Gastroesophageal sphincter (tissue), 4 donors: Measurements from ENCODE around the gene GM2A. TPM values are rescaled to one million over a fixed set of nuclear protein-coding genes. Genes with fewer than 3 reads are reported as not detected.

Experiments
- ATAC-seq: fragments of 150-250 bp; one replicate; pipeline ENCODE4 v1.9.1; 2016; ENCODE audit warnings: mild to moderate bottlenecking, moderate library complexity
- H3K27ac ChIP-seq, 4 donors: fragments of 200-600 bp; sonication (generic) in 3 of 4; 1 replicate in 3 of 4; 2 replicates in 1 of 4; pipeline ENCODE4 v1.5.1; 2016 to 2019
- H3K27me3 ChIP-seq: fragments of 200-600 bp; sonication (generic); one replicate; pipeline ENCODE4 v1.5.1; 2019
- H3K36me3 ChIP-seq, 2 donors: fragments of 200-600 bp; sonication (generic); one replicate each; pipeline ENCODE4 v1.5.1; 2019; ENCODE audit warnings: control low read depth in 1 of 2
- H3K4me1 ChIP-seq, 3 donors: fragments of 200-600 bp; sonication (generic); 1 replicate in 2 of 3; 2 replicates in 1 of 3; pipeline ENCODE4 v1.5.1; 2016 to 2019; ENCODE audit warnings: control low read depth in 2 of 3
- H3K4me3 ChIP-seq, 2 donors: fragments of 200-600 bp; sonication (generic); one replicate each; pipeline ENCODE4 v1.5.1; 2019; ENCODE audit warnings: mild to moderate bottlenecking in 1 of 2, moderate library complexity in 1 of 2
- H3K9me3 ChIP-seq, 3 donors: fragments of 200-600 bp; sonication (generic); one replicate each; pipeline ENCODE4 v1.5.1; 2017 to 2019; ENCODE audit warnings: control low read depth in 2 of 3
- CTCF ChIP-seq, 4 experiments: fragments of 200-600 bp in 2 of 4; fragments of 450-650 bp in 2 of 4; sonication (generic) in 1 of 4; IDR thresholded peaks; one replicate each; pipeline ENCODE4 v1.5.1; 2017 to 2019; ENCODE audit warnings: antibody characterized with exemption in 4 of 4, mild to moderate bottlenecking in 2 of 4, moderate library complexity in 2 of 4
- EP300 ChIP-seq: sonication (generic); formaldehyde crosslinking; IDR thresholded peaks from one replicate; pipeline ENCODE4 v1.6.1; 2017; ENCODE audit warnings: antibody characterized with exemption, mild to moderate bottlenecking
- POLR2A ChIP-seq, 2 donors: fragments of 450-650 bp; IDR thresholded peaks; one replicate each; pipeline ENCODE4 v1.6.1; 2017; ENCODE audit warnings: antibody characterized with exemption in 2 of 2, mild to moderate bottlenecking in 2 of 2, moderate library complexity in 1 of 2
- POLR2AphosphoS5 ChIP-seq: sonication (generic); formaldehyde crosslinking; IDR thresholded peaks from one replicate; pipeline ENCODE4 v1.6.1; 2017; ENCODE audit warnings: antibody characterized with exemption
- WGBS, 2 donors: methylation state at CpG; one replicate each; pipeline ENCODE4 v1.1.5; 2018; ENCODE audit warnings: low coverage in 1 of 2; 5-methylcytosine and 5-hydroxymethylcytosine counted together
- total RNA-seq, 4 donors: library from RNA; depleted of rRNA; stranded (reverse); fragments of >200 nt; gene quantifications; one replicate each; pipeline ENCODE4 v1.1.0, GENCODE V29; 2016

GM2A gene
- total RNA-seq, 4 donors from 2014 or later = 23.3 to 37.2 (median 29.1) TPM

DNA sequence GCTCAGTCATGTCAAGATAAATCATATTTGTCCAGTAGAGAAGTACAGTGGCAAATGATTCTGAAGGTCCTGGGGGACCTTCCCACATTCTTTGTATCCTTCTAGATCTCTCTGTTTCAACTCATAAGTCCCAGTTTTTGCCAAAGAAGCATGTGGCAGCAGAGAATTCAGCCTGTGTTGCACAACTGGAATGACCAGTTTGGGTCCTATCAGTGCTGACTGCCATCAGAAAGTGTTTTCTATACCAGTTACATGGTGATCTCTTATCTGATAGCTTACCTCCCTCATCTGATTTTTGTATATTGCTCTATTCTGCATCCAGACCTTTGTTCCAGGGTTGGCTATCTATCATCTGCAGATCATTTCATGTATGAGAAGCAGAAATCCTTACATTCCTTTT lies 21.7 kb downstream of the GM2A start:
- Histone ChIP-seq H3K4me1 (no peaks in the 10 kb centered on the region), H3K4me3 (no peak overlapping the region), H3K27me3 (no peaks in the 10 kb centered on the region), H3K27ac (no peak overlapping the region), H3K36me3 (peaks cover 0 to 11% of the 10 kb centered on the region in 2 donors), H3K9me3 (no peaks in the 10 kb centered on the region)
- ATAC-seq = no peak
- TF ChIP-seq EP300 (no peak), CTCF (IDR thresholded peaks at IDR 0.05) (no peak), POLR2AphosphoS5 (no peak)

DNA sequence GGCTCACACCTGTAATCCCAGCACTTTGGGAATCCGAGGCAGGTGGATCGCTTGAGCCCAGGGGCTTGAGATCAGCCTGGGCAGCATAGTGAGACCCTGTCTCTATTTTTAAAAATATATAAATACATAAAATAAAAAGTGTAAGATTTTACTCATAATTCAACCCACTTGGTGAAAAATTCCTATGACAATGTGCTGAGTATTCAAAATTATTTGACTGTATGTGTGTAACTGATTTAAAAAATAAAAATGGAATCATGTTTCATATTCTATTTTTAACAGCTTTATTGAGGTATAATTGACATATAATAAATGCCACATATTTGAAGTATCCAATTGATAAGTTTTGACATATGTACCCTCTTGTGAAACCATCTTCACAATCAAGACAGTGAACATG lies 22.8 kb downstream of the GM2A start:
- no peak for TF ChIP-seq POLR2A (IDR thresholded peaks at IDR 0.05)
- Histone ChIP-seq H3K27ac (no peak overlapping the region), H3K4me3 (no peak overlapping the region), H3K9me3 (no peaks in the 10 kb centered on the region), H3K36me3 (no peaks in the 10 kb centered on the region), H3K4me1 (no peaks in the 10 kb centered on the region), H3K27me3 (no peaks in the 10 kb centered on the region)
- ATAC-seq = no peak
- 85 to 97% methylated on average over 2 of the region's 2 CpGs for WGBS, 2 donors

- Histone ChIP-seq H3K27me3 (no peaks in the 10 kb centered on the region), H3K4me3 (no peak overlapping the region), H3K36me3 (no peaks in the 10 kb centered on the region), H3K27ac (no peak overlapping the region), H3K4me1 (no peaks in the 10 kb centered on the region), H3K9me3 (no peaks in the 10 kb centered on the region)
- TF ChIP-seq POLR2AphosphoS5 (no peak), CTCF (IDR thresholded peaks at IDR 0.05) (no peak), EP300 (no peak), POLR2A (IDR thresholded peaks at IDR 0.05) (no peak)
- no peak for ATAC-seq
- 71 to 85% methylated on average over 4 to 5 of the region's 5 CpGs for WGBS, 2 donors
These were observed 25.9 kb downstream of the GM2A start for GRCh38 chr5:151278845-151279244.

DNA sequence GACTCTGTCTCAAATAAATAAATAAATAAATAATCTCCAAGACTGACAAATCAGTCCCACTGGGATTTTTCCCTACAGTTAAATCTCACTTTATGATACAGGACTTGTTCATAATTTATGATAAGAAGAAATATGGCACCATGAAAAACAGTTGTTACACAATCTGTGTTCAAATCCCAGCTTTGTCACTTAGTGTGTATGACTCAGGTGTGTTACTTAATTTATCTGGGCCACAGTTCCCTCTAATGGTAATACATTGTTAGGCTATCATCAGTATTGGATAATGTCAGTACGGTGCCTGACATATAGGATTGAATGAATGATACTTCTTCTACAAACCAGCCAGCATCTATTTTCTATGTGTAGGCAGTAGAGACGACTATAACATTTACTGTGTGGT lies 27.5 kb downstream of the GM2A start:
- Histone ChIP-seq H3K27me3 (no peaks in the 10 kb centered on the region), H3K36me3 (no peaks in the 10 kb centered on the region), H3K9me3 (no peaks in the 10 kb centered on the region), H3K4me1 (no peaks in the 10 kb centered on the region), H3K4me3 (no peak overlapping the region), H3K27ac (no peak overlapping the region)
- no peak for TF ChIP-seq CTCF (IDR thresholded peaks at IDR 0.05)
- TF ChIP-seq POLR2A (IDR thresholded peaks at IDR 0.05) = no peak
- no peak for TF ChIP-seq EP300
- TF ChIP-seq POLR2AphosphoS5 = no peak
- no peak for ATAC-seq
- WGBS, 2 donors = 88 to 100% methylated on average over 1 to 2 of the region's 2 CpGs

DNA sequence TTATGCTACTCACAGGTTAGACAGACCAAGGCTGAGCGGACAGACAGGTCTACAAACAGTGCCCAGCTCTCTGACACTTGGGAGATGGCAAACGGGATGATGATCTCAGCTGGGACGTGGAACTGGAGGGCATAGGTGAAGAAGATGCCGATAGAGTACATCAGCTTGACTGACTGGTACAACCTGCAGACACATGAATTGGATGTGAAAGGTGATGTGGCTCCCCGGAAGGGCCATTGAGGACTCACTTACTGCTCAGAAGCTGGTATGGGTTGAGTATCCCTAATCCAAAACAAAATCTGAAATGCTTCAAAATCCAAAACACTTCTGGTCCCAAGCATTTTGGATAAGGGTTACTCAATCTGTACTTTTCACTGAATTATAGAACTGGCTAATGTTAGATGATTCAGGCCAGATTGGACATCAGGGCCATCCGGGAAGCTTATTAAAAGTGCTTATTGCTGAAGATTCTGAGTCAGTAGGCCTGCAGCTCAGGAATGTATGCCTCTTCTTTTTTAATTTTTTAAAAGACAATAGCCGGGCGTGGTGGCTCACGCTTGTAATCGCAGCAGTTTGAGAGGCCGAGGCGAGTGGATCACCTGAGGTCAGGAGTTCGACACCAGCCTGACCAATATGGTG lies 28.1 kb downstream of the GM2A start:
- no peak overlapping the region for H3K4me3 ChIP-seq
- WGBS, 2 donors = 80 to 91% methylated on average over 4 to 13 of the region's 13 CpGs
- no peak for TF ChIP-seq EP300
- no peak for TF ChIP-seq POLR2A (IDR thresholded peaks at IDR 0.05)
- TF ChIP-seq CTCF (IDR thresholded peaks at IDR 0.05) = no peak
- no peak for TF ChIP-seq POLR2AphosphoS5
- no peaks in the 10 kb centered on the region for H3K4me1 ChIP-seq
- no peaks in the 10 kb centered on the region for H3K27me3 ChIP-seq
- no peaks in the 10 kb centered on the region for H3K36me3 ChIP-seq
- ATAC-seq = no peak
- H3K9me3 ChIP-seq = no peaks in the 10 kb centered on the region
- H3K27ac ChIP-seq = no peak overlapping the region
